HG03175 (cell line): ENCODE results near the gene LIPM.

Experiments used
- ATAC-seq: cut with Tn5 transposase; IDR thresholded peaks from one replicate; pipeline ENCODE4 v1.9.1; 2021; ENCODE audit warnings: mild to moderate bottlenecking, moderate library complexity; ENCODE audit not compliant: unreplicated experiment

The LIPM gene

GRCh38 chr10:88800152-88801125, 2.1 kb upstream of the LIPM start:
- no peak for ATAC-seq

- ATAC-seq: no peak
Observed at GRCh38 chr10:88803641-88804040, 1.1 kb downstream of the LIPM start.

GRCh38 chr10:88804083-88804812, 1.7 kb downstream of the LIPM start:
- no peak for ATAC-seq

- ATAC-seq: no peak
Observed at GRCh38 chr10:88805361-88805760, 2.8 kb downstream of the LIPM start.

- ATAC-seq: no peak
Observed at GRCh38 chr10:88805924-88806323, 3.4 kb downstream of the LIPM start.

DNA sequence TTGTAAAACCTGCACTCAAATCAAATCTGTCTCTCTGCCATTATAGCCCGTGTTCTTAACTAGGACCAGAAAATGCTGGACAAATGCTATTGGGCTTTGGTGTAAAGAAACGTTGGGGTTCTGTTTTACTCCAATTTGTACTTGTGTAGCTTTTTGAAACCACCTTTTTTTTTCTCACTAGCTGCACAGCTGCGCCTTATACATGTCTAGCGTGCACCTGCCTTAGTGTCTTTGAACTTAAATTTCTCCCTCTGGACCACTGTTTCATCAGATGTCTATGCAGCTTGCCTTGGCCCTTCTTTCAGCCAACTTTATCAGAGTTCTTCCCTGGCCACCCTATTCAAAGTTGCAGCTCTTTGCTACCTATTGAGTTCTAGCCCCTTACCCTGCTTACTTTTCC, 7.1 kb downstream of the LIPM start:
- no peak for ATAC-seq

- ATAC-seq: no peak
Observed at GRCh38 chr10:88810196-88810961, 7.8 kb downstream of the LIPM start.

DNA sequence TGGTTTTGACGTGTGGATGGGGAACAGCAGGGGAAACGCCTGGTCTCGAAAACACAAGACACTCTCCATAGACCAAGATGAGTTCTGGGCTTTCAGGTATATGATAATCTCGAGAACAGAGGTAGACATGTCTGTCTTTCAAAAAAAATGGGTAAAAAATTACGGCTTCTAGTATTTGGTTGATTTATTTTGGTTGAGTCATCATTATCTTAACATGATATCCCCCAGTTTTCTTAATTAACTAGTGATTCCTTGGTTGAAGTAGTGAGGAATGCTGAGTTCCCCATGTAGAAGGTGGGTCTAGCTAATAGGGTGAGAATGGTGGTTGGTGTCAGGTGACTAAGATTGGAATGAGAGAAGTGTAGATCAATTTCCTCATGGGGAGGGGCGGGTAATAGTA, 10.7 kb downstream of the LIPM start:
- no peak for ATAC-seq

- no peak for ATAC-seq
Observed at GRCh38 chr10:88819290-88819689, 16.8 kb downstream of the LIPM start.

DNA sequence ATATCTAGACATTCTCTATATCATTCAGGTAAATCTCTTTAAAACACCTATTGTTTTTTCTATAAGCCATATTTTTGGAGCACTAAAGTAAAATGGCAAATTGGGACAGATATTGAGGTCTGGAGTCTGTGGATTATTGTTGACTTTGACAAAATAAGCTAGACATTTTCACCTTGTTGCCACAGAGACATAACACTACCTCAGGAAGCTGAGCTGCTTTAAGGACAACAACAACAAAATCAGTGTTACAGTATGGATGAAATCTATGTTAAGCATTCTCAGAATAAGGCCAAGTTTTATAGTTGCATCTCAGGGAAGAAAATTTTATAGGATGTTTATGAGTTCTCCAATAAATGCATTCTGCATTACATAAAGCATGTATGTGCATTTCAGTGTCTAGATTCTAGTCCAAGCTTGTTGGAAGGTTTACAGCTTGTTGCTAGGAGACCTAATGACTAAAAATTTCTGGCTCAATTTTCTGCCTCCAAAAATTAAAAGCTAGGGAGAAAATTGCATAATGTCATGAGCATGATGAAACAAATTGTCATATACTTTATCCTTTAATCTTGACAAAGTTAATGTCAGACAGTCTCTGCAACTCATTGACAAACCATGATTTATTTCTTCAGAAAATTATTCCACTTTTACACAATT, 18.3 kb downstream of the LIPM start:
- no peak for ATAC-seq

DNA sequence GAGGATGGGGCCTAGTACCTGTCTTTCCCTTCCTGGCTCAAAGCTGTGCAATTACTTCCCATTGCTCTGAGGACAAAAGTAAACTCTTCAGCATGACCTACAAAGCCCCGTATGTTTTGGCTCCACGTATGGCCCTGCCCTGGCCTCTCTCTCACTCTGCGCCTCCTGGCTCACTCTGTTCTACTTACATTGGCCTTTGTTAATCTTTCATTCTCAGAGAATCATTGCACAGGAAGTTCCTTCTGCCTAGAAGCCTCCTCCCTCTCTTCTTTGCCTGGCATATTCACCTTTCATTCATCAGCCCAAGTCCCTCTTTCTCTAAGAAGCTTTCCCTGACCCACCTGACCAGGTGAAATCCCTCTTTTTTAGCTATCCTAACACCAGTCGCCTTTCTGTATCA, 23.9 kb downstream of the LIPM start:
- ATAC-seq: no peak

DNA sequence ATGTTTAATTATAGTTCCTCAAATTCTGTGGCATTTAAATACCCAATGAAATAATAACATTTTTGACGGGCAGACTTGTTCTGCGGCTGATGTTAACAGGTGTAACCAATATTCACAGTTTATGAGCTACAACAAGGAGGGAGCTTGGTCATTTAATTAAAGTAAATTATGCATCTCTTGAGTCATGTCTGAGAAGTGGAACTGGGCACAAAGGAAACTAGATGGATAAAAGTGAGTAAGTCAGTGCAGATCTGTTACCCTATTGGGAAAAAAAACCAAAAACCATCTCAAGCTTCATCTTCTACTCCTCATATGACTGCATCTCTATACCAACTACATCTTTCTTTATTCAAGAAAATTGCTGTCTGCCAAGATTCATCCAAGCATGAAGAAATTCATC, 25.1 kb downstream of the LIPM start:
- no peak for ATAC-seq

DNA sequence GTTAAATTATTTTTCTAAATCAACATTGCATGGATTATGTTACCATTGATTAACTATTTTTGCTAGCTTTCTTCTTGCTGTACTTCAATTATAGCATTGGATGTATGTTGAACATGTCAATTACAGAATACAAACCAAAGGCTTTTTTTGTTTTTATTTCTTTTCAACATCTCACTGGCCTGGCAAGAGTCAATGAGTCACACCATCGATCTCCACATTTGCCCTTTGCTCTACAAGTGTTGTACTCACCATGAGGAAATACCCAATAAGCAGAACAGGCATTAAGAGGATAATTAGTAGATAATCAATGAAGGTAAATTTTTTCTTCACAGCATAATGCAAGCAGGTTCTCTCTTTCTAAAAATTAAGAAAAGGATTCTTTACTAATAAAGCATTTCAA, 25.8 kb downstream of the LIPM start:
- ATAC-seq: no peak

GRCh38 chr10:88830643-88831268, 28.2 kb downstream of the LIPM start:
- no peak for ATAC-seq

GRCh38 chr10:88831709-88832108, 29.2 kb downstream of the LIPM start:
- ATAC-seq: no peak

DNA sequence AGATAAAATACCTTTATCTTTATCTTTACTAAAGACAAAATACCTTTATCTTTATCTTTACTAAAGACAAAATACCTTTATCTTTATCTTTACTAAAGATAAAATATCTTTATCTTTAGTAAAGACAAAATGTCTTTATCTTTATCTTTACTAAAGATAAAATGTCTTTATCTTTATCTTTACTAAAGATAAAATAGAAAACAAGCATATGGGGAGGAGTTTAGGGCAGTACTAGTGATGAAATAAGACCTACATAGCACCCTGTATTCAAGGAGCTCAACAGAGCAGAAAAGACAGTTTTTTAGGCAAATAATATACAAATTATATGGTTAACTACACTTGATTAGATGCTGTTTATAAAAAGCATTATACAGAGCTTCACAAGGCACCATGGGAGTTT, 29.8 kb downstream of the LIPM start:
- no peak for ATAC-seq

- no peak for ATAC-seq
Observed at GRCh38 chr10:88833156-88833555, 30.6 kb downstream of the LIPM start.

GRCh38 chr10:88833723-88834122, 31.2 kb downstream of the LIPM start:
- no peak for ATAC-seq

- ATAC-seq: peak; percentile 85
Observed at GRCh38 chr10:88835096-88835909, 32.8 kb downstream of the LIPM start.

DNA sequence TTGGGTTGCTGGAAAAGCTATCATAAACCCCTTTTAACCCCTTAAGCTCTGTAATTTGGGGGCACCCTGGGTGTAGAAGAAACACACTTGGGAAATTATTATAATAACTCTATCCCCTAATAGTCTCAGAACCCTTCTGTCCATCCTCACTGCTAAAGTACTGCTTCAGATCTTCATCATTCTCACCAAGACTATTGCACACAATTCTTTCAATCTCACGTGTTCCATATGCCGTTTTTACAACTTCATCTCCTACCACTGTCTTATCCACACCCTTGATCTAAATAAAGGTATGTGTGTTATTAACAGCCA, 33.3 kb downstream of the LIPM start:
- ATAC-seq: peak; percentile 7
